ENCODE measurements around the gene NSUN2. TPM values are rescaled to one million over a fixed set of nuclear protein-coding genes. Genes with fewer than 3 reads are reported as not detected.

Gene NSUN2
- total and polyA plus RNA-seq, 2 of the 4 experiments (the other 2 are of a cell fraction) = 51.1 to 61.1 TPM

DNA sequence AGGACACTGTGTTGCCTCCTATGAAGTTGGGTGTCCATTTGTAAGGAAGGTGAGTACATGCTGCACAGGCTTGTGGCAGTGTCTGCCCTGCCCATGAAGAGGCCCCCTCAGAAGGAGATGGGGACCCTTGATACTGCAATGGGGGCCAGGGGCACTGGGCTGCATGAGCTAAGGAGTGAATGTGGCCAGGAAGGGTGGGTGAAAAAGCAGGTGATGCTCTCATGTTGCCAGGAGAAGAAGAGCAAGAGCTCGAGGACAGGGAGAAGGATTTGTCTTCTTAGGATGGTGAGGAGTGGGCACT, 76.1 kb downstream of the NSUN2 start:
- Histone ChIP-seq H3K79me1 (ENCODE audit: low read depth in 1 of 2, low read length in 2 of 2) (no peaks in the 10 kb centered on the region), H4K20me1 (ENCODE audit: insufficient read depth, low read length) (no peaks in the 10 kb centered on the region), H2BK120ac (ENCODE audit: low read depth, low read length) (no peak overlapping the region), H3K4me1 (ENCODE audit: control insufficient read depth, insufficient read depth, low read length) (no peaks in the 10 kb centered on the region), H3K23ac (ENCODE audit: low read depth, low read length) (no peak overlapping the region), H3K9me3 (ENCODE audit: control insufficient read depth, insufficient read depth, low read length) (no peaks in the 10 kb centered on the region), H2BK20ac (ENCODE audit: low read depth, low read length) (no peak overlapping the region), H2BK15ac (ENCODE audit: low read depth, low read length) (no peak overlapping the region), H3K27me3 (ENCODE audit: control insufficient read depth, insufficient read depth, low read length) (no peaks in the 10 kb centered on the region), H3K56ac (ENCODE audit: extremely low read depth, insufficient read depth, low read length) (no peak overlapping the region), H2AK9ac (replicated peaks; ENCODE audit: low read depth, low read length, poor library complexity) (peak overlapping the region; percentile 42), H3K4me3 (ENCODE audit: insufficient read depth, low read depth, low read length) (no peak overlapping the region), H3K18ac (ENCODE audit: low read depth, low read length) (no peak overlapping the region), H3K9me1 (ENCODE audit: insufficient read depth, low read length) (no peaks in the 10 kb centered on the region), H3K27ac (ENCODE audit: insufficient read depth, low read length) (no peak overlapping the region), H3K36me3 (ENCODE audit: control insufficient read depth, insufficient read depth, low read length) (no peaks in the 10 kb centered on the region), H2AK5ac (ENCODE audit: low read depth, low read length) (no peak overlapping the region), H3K9ac (ENCODE audit: low read depth, low read length) (no peak overlapping the region), H3K14ac (replicated peaks; ENCODE audit: low read depth, low read length) (no peak overlapping the region), H3K4ac (ENCODE audit: low read depth, low read length) (no peak overlapping the region), H4K91ac (ENCODE audit: insufficient read depth, low read depth, low read length) (no peak overlapping the region), H4K5ac (ENCODE audit: low read depth, low read length) (no peak overlapping the region), H2AFZ (replicated peaks; ENCODE audit: low read length, poor library complexity) (no peak overlapping the region), H3K4me2 (ENCODE audit: low read depth, low read length) (no peak overlapping the region), H4K8ac (ENCODE audit: low read depth in 2 of 2, low read length in 2 of 2) (no peak overlapping the region), H2BK5ac (ENCODE audit: low read depth, low read length, poor library complexity, severe bottlenecking) (no peak overlapping the region)
- intact Hi-C loops (cut with micrococcal nuclease) (no loop called here), in situ Hi-C loops (cut with MboI; ENCODE audit: low sequenced_read_pairs) (no loop called here), dilution Hi-C loops (cut with HindIII; ENCODE audit: low sequenced_read_pairs, unreplicated experiment) (no loop called here)
- DNase-seq (no peak), ATAC-seq (ENCODE audit: low read depth) (no peak)
- no CpG with 5 or more reads among the region's 1 CpG for WGBS, 2 experiments (ENCODE audit: extremely low coverage in 2 of 2, insufficient read length in 1 of 2)
- BruUV-seq (replicated peaks) = no TSS peak
- TF ChIP-seq POLR2A (IDR thresholded peaks at IDR 0.05; ENCODE audit: low read depth, low read length) (no peak), MAZ (IDR thresholded peaks at IDR 0.05; ENCODE audit: borderline replicate concordance, low read depth, low read length) (no peak), CHD1 (IDR thresholded peaks at IDR 0.05; ENCODE audit: low read depth, low read length) (no peak), RCOR1 (IDR thresholded peaks at IDR 0.05; ENCODE audit: insufficient replicate concordance, low read length) (no peak), NFE2L2 (IDR thresholded peaks at IDR 0.05; ENCODE audit: low read depth, low read length) (no peak), CEBPB (IDR thresholded peaks at IDR 0.05; ENCODE audit: low read depth, low read length) (no peak), ELK1 (IDR thresholded peaks at IDR 0.05; ENCODE audit: borderline replicate concordance, low read depth, low read length) (no peak), MAFK (IDR thresholded peaks at IDR 0.05; ENCODE audit: low read depth, low read length) (no peak), RFX5 (IDR thresholded peaks at IDR 0.05; ENCODE audit: low read depth, low read length) (no peak), SMC3 (IDR thresholded peaks at IDR 0.05; ENCODE audit: low read depth, low read length) (no peak)
- TF ChIP-seq, protein P1, sequence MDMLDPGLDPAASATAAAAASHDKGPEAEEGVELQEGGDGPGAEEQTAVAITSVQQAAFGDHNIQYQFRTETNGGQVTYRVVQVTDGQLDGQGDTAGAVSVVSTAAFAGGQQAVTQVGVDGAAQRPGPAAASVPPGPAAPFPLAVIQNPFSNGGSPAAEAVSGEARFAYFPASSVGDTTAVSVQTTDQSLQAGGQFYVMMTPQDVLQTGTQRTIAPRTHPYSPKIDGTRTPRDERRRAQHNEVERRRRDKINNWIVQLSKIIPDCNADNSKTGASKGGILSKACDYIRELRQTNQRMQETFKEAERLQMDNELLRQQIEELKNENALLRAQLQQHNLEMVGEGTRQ (IDR thresholded peaks at IDR 0.05; ENCODE audit: low read depth, low read length) = no peak
- ChIA-PET POLR2A (ENCODE audit: unreplicated experiment) (no interaction called here), CTCF (no interaction called here)
